HG03135 (cell line): ENCODE measurements around the gene BAIAP2L1.

Source experiments
- ATAC-seq: cut with Tn5 transposase; IDR thresholded peaks from one replicate; pipeline ENCODE4 v1.9.1; 2021; ENCODE audit warnings: mild to moderate bottlenecking, moderate library complexity; ENCODE audit not compliant: unreplicated experiment

BAIAP2L1 gene

GRCh38 chr7:98244871-98245270, 156.0 kb downstream of the BAIAP2L1 start:
- no peak for ATAC-seq

- ATAC-seq = no peak
Measured at GRCh38 chr7:98242934-98243333, 158.0 kb downstream of the BAIAP2L1 start.

GRCh38 chr7:98242342-98242741, 158.5 kb downstream of the BAIAP2L1 start:
- ATAC-seq = no peak

- ATAC-seq = no peak
Measured at GRCh38 chr7:98241674-98242241, 159.1 kb downstream of the BAIAP2L1 start.
